HL-60 (cell line): ENCODE results near the gene ADAM30.

Experiments used
- DNase-seq, 2 experiments: peaks; one replicate each; pipeline ENCODE4 v3.0.0-alpha.2; 2010 to 2020; ENCODE audit warnings: low read depth in 1 of 2, low spot score in 1 of 2
- H3K27ac ChIP-seq: fragments of 250-450 bp; sonication (Bioruptor Pico); replicated peaks from 2 replicates; pipeline ENCODE4 v1.5.1; 2020; ENCODE audit warnings: mild to moderate bottlenecking, moderate library complexity
- H3K27me3 ChIP-seq: fragments of 250-450 bp; sonication (Bioruptor Pico); 2 replicates; pipeline ENCODE4 v1.5.1; 2021; ENCODE audit warnings: mild to moderate bottlenecking, moderate library complexity; ENCODE audit not compliant: insufficient read depth, poor library complexity, severe bottlenecking
- H3K4me3 ChIP-seq: replicated peaks from 2 replicates; pipeline ENCODE4 v1.5.1; 2011; ENCODE audit warnings: mild to moderate bottlenecking, control low read depth, low read length; ENCODE audit not compliant: insufficient read depth
- GABPA ChIP-seq: IDR thresholded peaks from 2 replicates; pipeline ENCODE4 v1.6.1; 2012; ENCODE audit warnings: low read depth
- POLR2AphosphoS5 ChIP-seq: IDR thresholded peaks from 2 replicates; pipeline ENCODE4 v1.6.1; 2012; ENCODE audit warnings: low read depth
- SPI1 ChIP-seq: IDR thresholded peaks from 2 replicates; pipeline ENCODE4 v1.6.1; 2012; ENCODE audit warnings: low read depth, mild to moderate bottlenecking, borderline replicate concordance
- TF ChIP-seq, protein P1 (sequence below): IDR thresholded peaks from 2 replicates; pipeline ENCODE4 v1.6.1; 2012; ENCODE audit warnings: low read depth; ENCODE audit not compliant: insufficient replicate concordance
- TF ChIP-seq, protein P2 (sequence below): IDR thresholded peaks from one replicate; pipeline ENCODE4 v1.5.1; 2011; ENCODE audit warnings: low read length, control low read depth, inconsistent platforms; ENCODE audit not compliant: insufficient read depth

ADAM30 gene

DNA sequence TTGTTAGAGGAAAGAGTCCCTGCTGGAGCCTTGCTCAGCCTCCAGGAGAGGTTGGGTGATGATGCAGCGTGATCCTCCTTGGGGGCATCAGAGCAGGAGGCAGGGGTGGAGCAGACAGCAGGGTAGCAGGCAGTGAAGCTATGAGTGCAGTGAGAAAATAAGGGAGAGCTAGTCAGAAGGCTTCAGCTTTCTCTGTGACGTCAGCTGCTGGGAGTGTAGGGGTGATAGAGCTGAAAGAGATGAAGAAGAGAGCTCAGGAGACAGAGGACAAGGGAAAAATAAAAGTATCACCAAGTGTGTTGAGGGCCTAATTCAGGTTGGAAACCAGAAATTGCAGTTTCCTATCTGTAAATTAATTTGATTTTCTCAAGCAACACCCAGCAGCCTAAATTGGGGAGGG is 2.2 kb upstream of the ADAM30 start:
- DNase-seq = no peak
- TF ChIP-seq GABPA (no peak), SPI1 (no peak), POLR2AphosphoS5 (no peak)
- TF ChIP-seq, protein P1, sequence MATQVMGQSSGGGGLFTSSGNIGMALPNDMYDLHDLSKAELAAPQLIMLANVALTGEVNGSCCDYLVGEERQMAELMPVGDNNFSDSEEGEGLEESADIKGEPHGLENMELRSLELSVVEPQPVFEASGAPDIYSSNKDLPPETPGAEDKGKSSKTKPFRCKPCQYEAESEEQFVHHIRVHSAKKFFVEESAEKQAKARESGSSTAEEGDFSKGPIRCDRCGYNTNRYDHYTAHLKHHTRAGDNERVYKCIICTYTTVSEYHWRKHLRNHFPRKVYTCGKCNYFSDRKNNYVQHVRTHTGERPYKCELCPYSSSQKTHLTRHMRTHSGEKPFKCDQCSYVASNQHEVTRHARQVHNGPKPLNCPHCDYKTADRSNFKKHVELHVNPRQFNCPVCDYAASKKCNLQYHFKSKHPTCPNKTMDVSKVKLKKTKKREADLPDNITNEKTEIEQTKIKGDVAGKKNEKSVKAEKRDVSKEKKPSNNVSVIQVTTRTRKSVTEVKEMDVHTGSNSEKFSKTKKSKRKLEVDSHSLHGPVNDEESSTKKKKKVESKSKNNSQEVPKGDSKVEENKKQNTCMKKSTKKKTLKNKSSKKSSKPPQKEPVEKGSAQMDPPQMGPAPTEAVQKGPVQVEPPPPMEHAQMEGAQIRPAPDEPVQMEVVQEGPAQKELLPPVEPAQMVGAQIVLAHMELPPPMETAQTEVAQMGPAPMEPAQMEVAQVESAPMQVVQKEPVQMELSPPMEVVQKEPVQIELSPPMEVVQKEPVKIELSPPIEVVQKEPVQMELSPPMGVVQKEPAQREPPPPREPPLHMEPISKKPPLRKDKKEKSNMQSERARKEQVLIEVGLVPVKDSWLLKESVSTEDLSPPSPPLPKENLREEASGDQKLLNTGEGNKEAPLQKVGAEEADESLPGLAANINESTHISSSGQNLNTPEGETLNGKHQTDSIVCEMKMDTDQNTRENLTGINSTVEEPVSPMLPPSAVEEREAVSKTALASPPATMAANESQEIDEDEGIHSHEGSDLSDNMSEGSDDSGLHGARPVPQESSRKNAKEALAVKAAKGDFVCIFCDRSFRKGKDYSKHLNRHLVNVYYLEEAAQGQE = no peak
- TF ChIP-seq, protein P2, sequence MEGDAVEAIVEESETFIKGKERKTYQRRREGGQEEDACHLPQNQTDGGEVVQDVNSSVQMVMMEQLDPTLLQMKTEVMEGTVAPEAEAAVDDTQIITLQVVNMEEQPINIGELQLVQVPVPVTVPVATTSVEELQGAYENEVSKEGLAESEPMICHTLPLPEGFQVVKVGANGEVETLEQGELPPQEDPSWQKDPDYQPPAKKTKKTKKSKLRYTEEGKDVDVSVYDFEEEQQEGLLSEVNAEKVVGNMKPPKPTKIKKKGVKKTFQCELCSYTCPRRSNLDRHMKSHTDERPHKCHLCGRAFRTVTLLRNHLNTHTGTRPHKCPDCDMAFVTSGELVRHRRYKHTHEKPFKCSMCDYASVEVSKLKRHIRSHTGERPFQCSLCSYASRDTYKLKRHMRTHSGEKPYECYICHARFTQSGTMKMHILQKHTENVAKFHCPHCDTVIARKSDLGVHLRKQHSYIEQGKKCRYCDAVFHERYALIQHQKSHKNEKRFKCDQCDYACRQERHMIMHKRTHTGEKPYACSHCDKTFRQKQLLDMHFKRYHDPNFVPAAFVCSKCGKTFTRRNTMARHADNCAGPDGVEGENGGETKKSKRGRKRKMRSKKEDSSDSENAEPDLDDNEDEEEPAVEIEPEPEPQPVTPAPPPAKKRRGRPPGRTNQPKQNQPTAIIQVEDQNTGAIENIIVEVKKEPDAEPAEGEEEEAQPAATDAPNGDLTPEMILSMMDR = no peak
- no peak overlapping the region for H3K4me3 ChIP-seq

DNA sequence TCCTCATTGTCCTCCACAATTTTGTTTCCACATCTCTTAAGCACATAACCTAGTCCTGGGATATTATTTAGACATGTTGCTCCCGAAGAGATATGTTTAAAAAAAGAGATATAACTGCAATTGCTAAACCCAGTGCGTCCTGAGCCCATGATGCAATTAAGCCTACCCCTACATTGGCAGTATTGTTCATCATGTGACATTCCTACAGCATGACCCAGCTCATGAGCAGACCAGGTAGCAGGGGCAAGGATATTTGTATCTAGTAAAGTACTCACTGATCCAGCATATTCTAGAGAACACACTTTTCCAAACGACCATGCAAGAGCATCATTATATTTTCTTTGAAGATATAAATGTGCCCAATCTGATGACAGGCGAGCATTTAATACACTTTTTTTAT is 1.2 kb downstream of the ADAM30 start:
- no peak overlapping the region for H3K4me3 ChIP-seq
- no peak overlapping the region for H3K27ac ChIP-seq
- no peaks in the 10 kb centered on the region for H3K27me3 ChIP-seq
- DNase-seq = no peak
- TF ChIP-seq SPI1 = no peak
- TF ChIP-seq POLR2AphosphoS5 = no peak
- TF ChIP-seq, protein P2 = no peak
- no peak for TF ChIP-seq GABPA
- TF ChIP-seq, protein P1 = no peak

More for the DNA sequence above, 2.2 kb upstream of the ADAM30 start:
- Histone ChIP-seq H3K27me3 (no peaks in the 10 kb centered on the region), H3K27ac (no peak overlapping the region)

DNA sequence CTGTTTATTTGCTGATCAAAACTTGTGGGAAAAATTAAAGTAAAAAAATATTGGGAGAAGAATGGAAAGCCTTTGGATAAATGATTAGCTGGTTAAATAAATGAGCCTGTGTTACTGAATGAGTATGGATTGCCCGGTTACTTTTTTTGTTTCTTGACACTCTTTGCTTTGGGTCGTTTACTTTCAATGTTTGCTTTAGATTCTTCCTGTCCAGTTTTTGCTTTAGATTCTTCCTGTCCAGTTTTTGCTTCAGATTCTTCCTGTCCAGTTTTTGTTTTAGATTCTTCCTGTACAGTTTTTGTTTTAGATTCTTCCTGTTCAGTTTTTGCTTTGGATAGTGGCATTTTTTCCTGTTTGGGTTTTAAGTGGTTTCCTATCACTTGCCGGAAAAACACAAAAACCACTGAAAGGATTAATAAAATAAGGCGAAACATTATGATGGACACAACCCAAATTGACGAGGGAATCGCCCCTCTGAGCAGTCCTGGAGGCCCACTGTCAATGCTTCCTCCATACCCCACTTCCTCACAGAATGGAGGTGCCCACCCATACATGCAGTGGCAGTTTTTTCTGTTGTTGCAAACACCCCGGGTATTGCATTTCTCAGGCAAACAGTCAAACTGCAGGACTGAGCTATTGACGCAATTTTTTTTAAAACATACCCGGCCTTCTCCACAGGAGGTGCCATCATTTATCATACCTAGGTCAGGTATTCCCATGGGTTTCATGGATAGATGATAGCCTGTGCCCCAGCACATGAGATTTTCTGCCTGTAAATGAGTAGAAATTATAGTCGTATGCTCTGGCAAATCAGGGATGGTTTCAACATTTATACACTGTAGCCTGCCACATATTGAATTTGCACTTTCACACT is 2.3 kb downstream of the ADAM30 start:
- DNase-seq = no peak
- H3K4me3 ChIP-seq = no peak overlapping the region
- no peaks in the 10 kb centered on the region for H3K27me3 ChIP-seq
- H3K27ac ChIP-seq = no peak overlapping the region
- TF ChIP-seq, protein P1 = no peak
- TF ChIP-seq GABPA = no peak
- no peak for TF ChIP-seq SPI1
- TF ChIP-seq POLR2AphosphoS5 = no peak
- TF ChIP-seq, protein P2 = no peak
